Stimulated activated CD4-positive, alpha-beta T cell treated with anti-CD3 and anti-CD28 coated beads, TNF-alpha, amount 100 ng/mL, for 48 hours (primary cell): Measurements from ENCODE around the gene PDCD4.

Experiments
- DNase-seq, 3 donors: peaks; one replicate each; pipeline ENCODE4 v3.0.0-alpha.2; 2020; ENCODE audit warnings: low read depth in 3 of 3

PDCD4 gene

GRCh38 chr10:110842326-110842904 lies 29.3 kb upstream of the PDCD4 start:
- no peak for DNase-seq

- DNase-seq = peak in 1 of 3 donors; percentile 28
These were observed 28.7 kb upstream of the PDCD4 start for GRCh38 chr10:110843031-110843430.

GRCh38 chr10:110843796-110844616 lies 27.7 kb upstream of the PDCD4 start:
- DNase-seq = no peak

- DNase-seq = no peak
These were observed 27.2 kb upstream of the PDCD4 start for GRCh38 chr10:110844617-110844881.

GRCh38 chr10:110845192-110845755 lies 26.5 kb upstream of the PDCD4 start:
- no peak for DNase-seq

GRCh38 chr10:110845756-110846620 lies 25.7 kb upstream of the PDCD4 start:
- DNase-seq = no peak

- no peak for DNase-seq
These were observed 24.4 kb upstream of the PDCD4 start for GRCh38 chr10:110847374-110847773.

GRCh38 chr10:110848106-110848505 lies 23.6 kb upstream of the PDCD4 start:
- DNase-seq = no peak

- no peak for DNase-seq
These were observed 21.6 kb upstream of the PDCD4 start for GRCh38 chr10:110850099-110850498.

- DNase-seq = no peak
These were observed 20.6 kb upstream of the PDCD4 start for GRCh38 chr10:110851020-110851612.

GRCh38 chr10:110852255-110852896 lies 19.4 kb upstream of the PDCD4 start:
- DNase-seq = peak in 1 of 3 donors; percentile 22

- DNase-seq = no peak
These were observed 18.8 kb upstream of the PDCD4 start for GRCh38 chr10:110852947-110853346.

- DNase-seq = no peak
These were observed 17.7 kb upstream of the PDCD4 start for GRCh38 chr10:110853921-110854605.

- DNase-seq = no peak
These were observed 14.2 kb upstream of the PDCD4 start for GRCh38 chr10:110857265-110858171.

- no peak for DNase-seq
These were observed 13.3 kb upstream of the PDCD4 start for GRCh38 chr10:110858297-110858934.

- no peak for DNase-seq
These were observed 12.3 kb upstream of the PDCD4 start for GRCh38 chr10:110859206-110859972.

GRCh38 chr10:110859973-110860376 lies 11.8 kb upstream of the PDCD4 start:
- no peak for DNase-seq

GRCh38 chr10:110860576-110861241 lies 11.0 kb upstream of the PDCD4 start:
- no peak for DNase-seq
